GM23338 (cell line): ENCODE results near the gene B4GALT5. TPM values are rescaled to one million over a fixed set of nuclear protein-coding genes. Genes with fewer than 3 reads are reported as not detected.

Source experiments
- ATAC-seq: fragments of 200-7000 bp; cut with Tn5 transposase; 3 replicates; pipeline ENCODE4 v1.9.1; 2020
- DNase-seq: peaks from one replicate; pipeline ENCODE4 v3.0.0-alpha.2; 2015; ENCODE audit warnings: low spot score
- H2AFZ ChIP-seq: fragments of 200-600 bp; sonication (generic); 2 replicates; pipeline ENCODE4 v1.8.0; 2016; ENCODE audit warnings: antibody characterized with exemption, mild to moderate bottlenecking, moderate library complexity
- H3F3A ChIP-seq: fragments of 200-600 bp; sonication (generic); replicated peaks from 2 replicates; pipeline ENCODE4 v1.8.0; 2017; ENCODE audit warnings: antibody characterized with exemption, mixed run types, low read depth
- H3K27ac ChIP-seq: fragments of 200-600 bp; sonication (generic); 2 replicates; pipeline ENCODE4 v1.6.1; 2016; ENCODE audit warnings: low read depth
- H3K27me3 ChIP-seq: fragments of 200-600 bp; sonication (generic); 2 replicates; pipeline ENCODE4 v1.8.0; 2016; ENCODE audit warnings: mild to moderate bottlenecking, mixed run types, moderate library complexity; ENCODE audit not compliant: insufficient read depth
- H3K36me3 ChIP-seq: fragments of 200-600 bp; sonication (generic); 2 replicates; pipeline ENCODE4 v1.8.0; 2016; ENCODE audit warnings: mild to moderate bottlenecking; ENCODE audit not compliant: insufficient read depth
- H3K4me1 ChIP-seq: fragments of 200-600 bp; sonication (generic); 2 replicates; pipeline ENCODE4 v1.8.0; 2016; ENCODE audit warnings: mild to moderate bottlenecking, moderate library complexity; ENCODE audit not compliant: insufficient read depth
- H3K4me2 ChIP-seq: fragments of 200-600 bp; sonication (generic); 2 replicates; pipeline ENCODE4 v1.7.1; 2017; ENCODE audit warnings: mixed run types
- H3K4me3 ChIP-seq: fragments of 200-600 bp; sonication (generic); 2 replicates; pipeline ENCODE4 v1.6.1; 2016; ENCODE audit warnings: mixed run types
- H3K79me2 ChIP-seq: fragments of 200-600 bp; sonication (generic); replicated peaks from 2 replicates; pipeline ENCODE4 v1.8.0; 2017; ENCODE audit warnings: mild to moderate bottlenecking; ENCODE audit not compliant: insufficient read depth
- H3K9me2 ChIP-seq: fragments of 200-600 bp; sonication (generic); 2 replicates; pipeline ENCODE4 v1.8.0; 2017; ENCODE audit not compliant: insufficient read depth
- H4K20me1 ChIP-seq: fragments of 200-600 bp; sonication (generic); replicated peaks from 2 replicates; pipeline ENCODE4 v1.8.0; 2017; ENCODE audit warnings: mild to moderate bottlenecking; ENCODE audit not compliant: insufficient read depth
- H3K27ac Mint-ChIP-seq: 2 replicates; pipeline ENCODE4 v1.8.0; 2020; ENCODE audit warnings: inconsistent platforms, mild to moderate bottlenecking, moderate library complexity, mixed read lengths
- H3K27me3 Mint-ChIP-seq: 3 replicates; pipeline ENCODE4 v1.8.0; 2022; ENCODE audit warnings: low read depth, mild to moderate bottlenecking, moderate library complexity, mixed read lengths, inconsistent platforms; ENCODE audit not compliant: insufficient read depth, poor library complexity
- H3K36me3 Mint-ChIP-seq: 3 replicates; pipeline ENCODE4 v1.8.0; 2021; ENCODE audit warnings: low read depth, mild to moderate bottlenecking, inconsistent platforms, moderate library complexity, mixed read lengths
- H3K4me1 Mint-ChIP-seq: 3 replicates; pipeline ENCODE4 v1.8.0; 2020; ENCODE audit warnings: mild to moderate bottlenecking, inconsistent platforms, mixed read lengths
- H3K4me3 Mint-ChIP-seq: 3 replicates; pipeline ENCODE4 v1.8.0; 2021; ENCODE audit warnings: moderate library complexity, mild to moderate bottlenecking, inconsistent platforms, mixed read lengths
- H3K9me3 Mint-ChIP-seq: 3 replicates; pipeline ENCODE4 v1.8.0; 2020; ENCODE audit warnings: moderate library complexity, mild to moderate bottlenecking, inconsistent platforms, mixed read lengths
- CREB1 ChIP-seq: fragments of 250-450 bp; sonication (Bioruptor Pico); IDR thresholded peaks from 2 replicates; pipeline ENCODE4 v1.5.0; 2020; ENCODE audit warnings: low read depth, mild to moderate bottlenecking, moderate library complexity
- CTCF ChIP-seq, 2 experiments: fragments of 200-600 bp in 1 of 2; sonication (generic) in 1 of 2; conservative IDR thresholded peaks; 2 replicates each; pipeline versions ENCODE4 v1.5.1 to v1.6.1; 2016 to 2017; ENCODE audit warnings: antibody characterized with exemption in 2 of 2, low read depth in 2 of 2, mild to moderate bottlenecking in 2 of 2, moderate library complexity in 1 of 2
- ETS1 ChIP-seq: IDR thresholded peaks from 2 replicates; pipeline ENCODE4 v1.6.1; 2016; ENCODE audit warnings: antibody characterized with exemption
- EZH2 ChIP-seq: fragments of 200-600 bp; sonication (generic); IDR thresholded peaks from one replicate; pipeline ENCODE4 v1.8.0; 2017; ENCODE audit warnings: antibody characterized with exemption, mild to moderate bottlenecking, low read depth; ENCODE audit not compliant: unreplicated experiment
- EZH2phosphoT487 ChIP-seq: fragments of 200-600 bp; sonication (generic); IDR thresholded peaks from one replicate; pipeline ENCODE4 v1.8.1; 2018; ENCODE audit warnings: antibody characterized with exemption; ENCODE audit not compliant: unreplicated experiment
- NANOG ChIP-seq: IDR thresholded peaks from 2 replicates; pipeline ENCODE4 v1.6.1; 2016; ENCODE audit warnings: antibody characterized with exemption, borderline replicate concordance
- REST ChIP-seq: IDR thresholded peaks from one replicate; pipeline ENCODE4 v1.6.1; 2018; ENCODE audit warnings: antibody characterized with exemption; ENCODE audit not compliant: unreplicated experiment
- ZNF114 ChIP-seq: fragments of 250-450 bp; sonication (Bioruptor Pico); IDR thresholded peaks from 2 replicates; pipeline ENCODE4 v1.5.0; 2020; ENCODE audit warnings: mild to moderate bottlenecking, moderate library complexity
- ZNF331 ChIP-seq: fragments of 250-450 bp; sonication (Bioruptor Pico); IDR thresholded peaks from 2 replicates; pipeline ENCODE4 v1.5.0; 2020; ENCODE audit warnings: low read depth, mild to moderate bottlenecking, moderate library complexity
- ZNF462 ChIP-seq: fragments of 250-450 bp; sonication (Bioruptor Pico); IDR thresholded peaks from 2 replicates; pipeline ENCODE4 v1.5.0; 2020; ENCODE audit warnings: mild to moderate bottlenecking, moderate library complexity
- polyA plus RNA-seq: library from polyadenylated mRNA; unstranded; fragments of >200 nt; fragmentation: Nextera tagmentation; extraction: Ambion mirVana; gene quantifications from 2 replicates; pipeline ENCODE4 v1.2.1, GENCODE V29; 2016
- total RNA-seq: library from RNA; depleted of rRNA; stranded (reverse); fragments of >200 nt; shearing (Covaris generic); gene quantifications from 2 replicates; pipeline ENCODE4 v1.2.3, GENCODE V29; 2014

Gene B4GALT5
- total and polyA plus RNA-seq, 2 experiments from 2014 or later: 19.1 to 50.3 TPM

- H3K27me3 Mint-ChIP-seq: peaks cover 6% of the 10 kb centered on the region
- H3K27me3 ChIP-seq: no peaks in the 10 kb centered on the region
- H3K79me2 ChIP-seq: no peaks in the 10 kb centered on the region
- no peaks in the 10 kb centered on the region for H4K20me1 ChIP-seq
- no peaks in the 10 kb centered on the region for H3K36me3 Mint-ChIP-seq
- peak overlapping the region; percentile 48; the same call in 1 of the 2 replicates for H2AFZ ChIP-seq
- DNase-seq (no peak), ATAC-seq (no peak)
- H3K36me3 ChIP-seq: no peaks in the 10 kb centered on the region
- H3K27ac ChIP-seq: no peak overlapping the region
- no peaks in the 10 kb centered on the region for H3F3A ChIP-seq
- no peaks in the 10 kb centered on the region for H3K9me3 Mint-ChIP-seq
- H3K9me2 ChIP-seq: no peaks in the 10 kb centered on the region
- H3K4me3 Mint-ChIP-seq: no peak overlapping the region
- peaks cover 5% of the 10 kb centered on the region for H3K4me1 Mint-ChIP-seq
- TF ChIP-seq ETS1 (no peak), REST (no peak), ZNF462 (CRISPR knock-in tag) (no peak), EZH2 (no peak), CTCF (conservative IDR thresholded peaks at IDR 0.05; ENCODE audit: low read depth in 2 of 2) (no peak), ZNF114 (CRISPR knock-in tag) (no peak), EZH2phosphoT487 (no peak), NANOG (no peak), CREB1 (no peak), ZNF331 (CRISPR knock-in tag) (no peak)
- H3K4me3 ChIP-seq: no peak overlapping the region
- no peak overlapping the region; the same call in 1 of the 2 replicates for H3K27ac Mint-ChIP-seq
- no peak overlapping the region for H3K4me2 ChIP-seq
- no peaks in the 10 kb centered on the region for H3K4me1 ChIP-seq
Measured at GRCh38 chr20:49593466-49594142, 120.1 kb downstream of the B4GALT5 start.
